HL-60/S4 (cell line): Measurements from ENCODE around the gene C1QB.
"Not testable (repeated sequence)": the region's sequence is repeated elsewhere in the genome, so short reads cannot be mapped to it uniquely, and the experiment has no call there.

Experiments used
- in situ Hi-C: fragments of 300-500 bp; cut with MboI; formaldehyde crosslinking; loops from 2 replicates; pipeline ENCODE4 v1.14.3; 2022; ENCODE audit warnings: low sequenced_read_pairs

C1QB gene

DNA sequence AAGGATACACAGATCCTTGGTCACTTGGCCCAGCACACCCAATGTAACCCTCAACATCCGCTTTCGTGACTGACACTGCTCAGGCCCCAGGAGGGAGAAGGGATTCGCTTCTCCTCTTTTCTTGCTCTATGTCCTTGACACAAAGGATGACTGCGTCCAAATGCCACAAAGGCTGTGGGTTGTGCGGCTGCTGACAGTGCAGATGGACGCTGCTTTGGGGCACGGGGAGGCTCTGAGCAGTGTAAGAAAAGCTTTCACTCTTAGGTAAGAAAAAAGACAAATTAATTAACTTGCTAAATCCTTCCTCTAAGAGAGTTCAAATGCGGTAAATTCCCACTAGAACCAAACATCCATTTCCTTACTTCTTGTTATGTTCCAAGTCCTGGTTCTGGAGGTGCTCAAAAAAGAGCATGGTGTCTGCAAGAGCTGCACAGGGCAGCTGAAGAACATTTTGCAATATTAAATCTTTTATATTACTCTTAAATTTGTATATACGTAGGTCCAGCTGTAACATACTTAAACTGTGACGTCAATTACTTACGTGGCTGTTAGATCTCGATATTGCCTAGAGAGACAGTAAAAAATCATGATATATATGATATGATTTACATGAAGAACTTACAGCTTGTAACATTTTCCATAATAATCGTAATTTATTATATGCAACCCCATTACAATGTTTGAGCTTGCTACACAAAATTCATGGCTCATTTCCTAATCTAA is 38.2 kb downstream of the C1QB start:
- in situ Hi-C loops: no loop called here

DNA sequence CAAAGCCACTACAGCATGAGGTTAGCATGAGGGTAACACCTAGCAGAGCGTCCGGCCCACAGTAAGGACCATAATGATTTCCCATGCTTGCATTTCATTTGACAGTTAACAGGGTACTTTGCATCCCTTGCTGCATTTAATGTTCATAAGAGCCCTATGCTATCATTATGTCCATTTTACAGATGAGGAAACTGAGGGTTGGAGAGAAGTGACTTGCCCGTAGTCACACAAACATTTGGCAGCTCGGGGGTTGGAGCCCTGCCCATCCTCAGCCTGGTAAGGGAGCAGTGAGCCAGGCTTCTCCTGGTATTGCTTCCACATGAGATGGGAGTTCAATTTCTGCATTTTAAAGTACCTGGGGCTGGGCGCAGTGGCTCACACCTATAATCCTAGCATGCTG is 41.1 kb downstream of the C1QB start:
- in situ Hi-C loops: no loop called here

GRCh38 chr1:22696610-22697009 is 43.6 kb downstream of the C1QB start:
- in situ Hi-C loops: no loop called here

GRCh38 chr1:22697980-22698379 is 44.9 kb downstream of the C1QB start:
- in situ Hi-C loops: no loop called here

DNA sequence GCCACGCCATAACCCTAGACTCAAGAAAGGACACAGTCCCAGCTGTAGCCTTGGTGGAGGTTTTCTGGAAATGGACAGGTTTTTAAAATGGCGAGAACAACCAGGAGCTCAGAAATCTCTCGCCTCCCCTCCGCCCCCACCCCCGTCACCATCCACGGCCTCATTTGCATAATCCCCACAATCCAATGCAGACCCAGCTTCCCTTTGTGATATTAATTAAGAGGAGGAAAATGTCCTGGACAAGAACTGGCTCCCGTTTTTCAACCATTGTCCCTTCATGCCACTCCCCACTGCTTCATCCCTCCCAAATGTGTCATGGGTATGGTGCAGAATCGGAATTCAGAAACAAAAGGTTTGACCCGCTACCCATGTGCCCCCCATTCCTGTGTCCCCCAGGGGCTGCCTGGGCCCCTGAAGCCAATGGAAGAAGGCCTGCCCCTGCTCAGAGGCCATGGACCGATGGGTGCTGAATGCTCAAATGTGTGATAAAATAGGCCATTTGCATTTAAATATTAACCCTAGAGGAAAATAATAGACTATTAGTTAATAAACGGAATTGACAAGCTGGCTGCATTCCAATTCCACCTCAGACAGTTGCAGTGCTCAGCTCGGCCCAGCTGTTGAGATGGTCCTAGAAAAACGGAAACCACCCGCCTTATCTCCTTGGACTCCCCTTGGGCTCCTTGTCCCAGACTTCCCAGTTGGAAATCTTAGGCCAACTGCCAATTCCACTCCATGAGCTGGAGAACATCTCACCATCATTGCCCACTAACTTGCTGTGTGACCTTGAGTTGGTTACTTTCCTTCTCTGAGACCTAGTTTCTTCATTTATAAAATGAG is 46.9 kb downstream of the C1QB start:
- in situ Hi-C loops: no loop called here

- in situ Hi-C loops: no loop called here
Measured at GRCh38 chr1:22702296-22703085, 49.5 kb downstream of the C1QB start.

DNA sequence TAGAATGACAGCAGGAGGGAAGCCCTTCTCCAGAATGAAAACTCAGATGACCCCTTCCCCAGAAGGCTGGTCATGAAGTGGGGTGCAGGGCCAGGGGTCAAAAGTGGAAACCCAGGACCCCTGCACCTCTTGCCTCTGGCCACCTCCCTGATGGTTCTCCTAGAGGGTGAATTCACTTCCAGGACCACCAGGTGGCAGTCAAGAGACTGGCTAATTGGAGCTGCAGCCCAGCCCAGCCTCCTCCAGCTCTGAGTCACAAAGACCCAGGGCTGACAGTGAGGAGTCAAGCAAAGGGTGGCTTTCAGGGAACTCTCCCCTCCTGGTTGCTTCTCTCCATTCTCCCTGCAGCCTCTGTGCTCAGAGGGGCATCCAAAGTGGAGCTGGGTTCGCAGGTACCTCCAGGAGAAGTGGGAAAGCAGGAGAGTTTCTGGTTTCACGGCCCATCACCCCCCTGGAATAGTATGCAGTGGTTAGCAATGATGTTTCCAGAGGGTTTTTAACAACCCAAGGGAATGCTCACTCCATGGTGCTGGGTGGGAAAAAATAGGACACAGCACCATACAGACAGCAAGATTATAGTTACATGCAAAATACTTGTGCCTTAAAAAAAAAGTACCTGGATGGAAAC is 51.5 kb downstream of the C1QB start:
- in situ Hi-C loops: no loop called here

DNA sequence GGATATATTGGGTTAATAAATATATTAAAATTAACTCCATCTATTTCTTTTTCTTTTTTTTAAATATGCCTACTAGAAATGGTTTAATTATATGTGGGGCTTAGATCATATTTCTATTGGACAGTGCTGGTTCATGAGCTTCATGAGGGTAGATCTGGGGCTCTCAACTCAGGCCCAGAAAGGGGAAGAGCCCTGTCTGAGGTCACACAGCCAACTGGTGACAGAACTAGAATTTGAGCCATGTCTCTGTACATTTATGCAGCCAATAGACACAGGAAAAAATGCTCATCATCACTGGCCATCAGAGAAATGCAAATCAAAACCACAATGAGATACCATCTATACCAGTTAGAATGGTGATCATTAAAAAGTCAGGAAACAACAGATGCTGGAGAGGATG is 52.5 kb downstream of the C1QB start:
- in situ Hi-C loops: no loop called here

- in situ Hi-C loops: not testable (repeated sequence)
Measured at GRCh38 chr1:22706100-22706499, 53.1 kb downstream of the C1QB start.

- in situ Hi-C loops: no loop called here
Measured at GRCh38 chr1:22708777-22709176, 55.7 kb downstream of the C1QB start.

GRCh38 chr1:22709227-22709626 is 56.2 kb downstream of the C1QB start:
- in situ Hi-C loops: no loop called here

DNA sequence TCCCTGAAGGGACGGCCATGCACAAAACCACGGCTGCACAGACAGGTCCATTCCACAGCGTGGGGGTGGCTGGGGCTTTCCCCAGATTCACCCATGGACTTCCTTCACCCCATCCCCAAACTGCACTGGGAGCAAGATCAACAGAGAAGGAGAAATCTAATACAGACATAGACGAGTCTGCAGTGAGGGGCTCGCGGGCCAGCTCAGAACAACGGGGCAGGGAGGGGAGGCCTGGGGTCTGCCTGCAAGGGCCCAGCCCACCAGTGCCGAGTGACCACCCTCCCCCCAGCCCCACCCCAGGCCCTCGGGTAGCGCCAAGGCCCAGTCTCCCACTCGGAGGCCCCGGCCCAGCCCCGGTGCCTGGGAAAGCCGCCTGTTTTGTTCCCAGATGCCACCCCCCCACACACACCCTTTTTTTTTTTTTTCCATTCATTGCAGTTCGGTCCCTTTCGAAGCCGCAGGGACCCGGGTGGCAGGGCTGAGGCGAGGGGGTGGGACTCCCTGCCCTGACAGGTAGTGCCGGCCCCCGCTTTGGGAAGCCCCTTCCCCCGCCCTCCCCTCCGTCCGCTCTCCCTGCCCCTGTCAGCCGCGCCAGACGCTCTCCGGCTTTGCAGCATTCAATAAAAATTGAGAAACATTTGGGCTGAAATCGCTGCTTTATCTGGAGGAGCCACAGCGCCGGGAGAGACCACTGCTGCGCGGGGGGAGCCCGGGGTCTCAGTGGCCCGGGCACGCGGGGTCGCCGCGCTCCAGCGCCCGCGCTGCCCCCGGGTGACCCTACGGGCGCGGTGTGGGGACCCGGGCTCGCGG is 57.1 kb downstream of the C1QB start:
- in situ Hi-C loops: no loop called here

DNA sequence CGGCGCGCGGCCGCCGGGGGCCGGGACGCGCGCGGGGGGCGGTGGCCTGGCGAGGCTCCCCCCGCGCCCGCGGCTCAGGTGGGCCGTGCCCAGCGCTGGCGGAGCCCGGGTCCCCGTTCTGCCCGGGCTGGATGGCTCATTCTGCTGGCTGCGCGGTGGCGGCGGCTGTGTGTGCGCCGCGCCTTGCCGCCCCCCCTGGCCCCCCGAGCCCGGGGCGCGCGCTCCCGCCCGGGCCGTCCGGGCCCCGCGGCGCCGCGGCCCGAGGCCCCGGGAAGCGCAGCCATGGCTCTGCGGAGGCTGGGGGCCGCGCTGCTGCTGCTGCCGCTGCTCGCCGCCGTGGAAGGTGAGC is 57.6 kb downstream of the C1QB start, which contains the start of gene EPHB2:
EPHB2 (plus strand) TSS at position 139 of the 349 bp plus-strand sequence; CDS start at position 283, 144 bp downstream.
- in situ Hi-C loops: no loop called here

GRCh38 chr1:22711071-22711470 is 58.0 kb downstream of the C1QB start:
- in situ Hi-C loops: no loop called here
